Germinal center (tissue), 1 donor: Measurements from ENCODE around the gene TSPEAR.
"Not testable (repeated sequence)": the region's sequence is repeated elsewhere in the genome, so short reads cannot be mapped to it uniquely, and the experiment has no call there.

ENCODE experiments used
- DNase-seq: peaks from one replicate; pipeline ENCODE4 v3.0.0; 2012; ENCODE audit warnings: mixed read lengths, low spot score

The TSPEAR gene

DNA sequence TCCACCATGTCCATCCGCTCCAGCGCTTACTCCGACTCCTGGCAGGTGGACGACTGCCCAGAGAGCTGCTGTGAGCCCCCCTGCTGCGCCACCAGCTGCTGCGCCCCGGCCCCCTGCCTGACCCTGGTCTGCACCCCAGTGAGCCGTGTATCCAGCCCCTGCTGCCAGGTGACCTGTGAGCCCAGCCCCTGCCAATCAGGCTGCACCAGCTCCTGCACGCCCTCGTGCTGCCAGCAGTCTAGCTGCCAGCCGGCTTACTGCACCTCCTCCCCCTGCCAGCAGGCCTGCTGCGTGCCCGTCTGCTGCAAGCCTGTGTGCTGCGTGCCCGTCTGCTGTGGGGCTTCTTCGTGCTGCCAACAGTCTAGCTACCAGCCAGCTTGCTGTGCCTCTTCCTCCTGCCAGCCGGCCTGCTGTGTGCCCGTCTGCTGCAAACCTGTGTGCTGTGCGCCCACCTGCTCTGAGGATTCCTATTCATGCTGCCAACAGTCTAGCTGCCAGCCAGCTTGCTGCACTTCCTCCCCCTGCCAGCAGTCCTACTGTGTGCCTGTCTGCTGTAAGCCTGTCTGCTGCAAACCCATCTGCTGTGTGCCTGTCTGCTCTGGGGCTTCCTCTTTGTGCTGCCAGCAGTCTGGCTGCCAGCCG is 84.1 kb downstream of the TSPEAR start:
- not testable (repeated sequence) for DNase-seq

DNA sequence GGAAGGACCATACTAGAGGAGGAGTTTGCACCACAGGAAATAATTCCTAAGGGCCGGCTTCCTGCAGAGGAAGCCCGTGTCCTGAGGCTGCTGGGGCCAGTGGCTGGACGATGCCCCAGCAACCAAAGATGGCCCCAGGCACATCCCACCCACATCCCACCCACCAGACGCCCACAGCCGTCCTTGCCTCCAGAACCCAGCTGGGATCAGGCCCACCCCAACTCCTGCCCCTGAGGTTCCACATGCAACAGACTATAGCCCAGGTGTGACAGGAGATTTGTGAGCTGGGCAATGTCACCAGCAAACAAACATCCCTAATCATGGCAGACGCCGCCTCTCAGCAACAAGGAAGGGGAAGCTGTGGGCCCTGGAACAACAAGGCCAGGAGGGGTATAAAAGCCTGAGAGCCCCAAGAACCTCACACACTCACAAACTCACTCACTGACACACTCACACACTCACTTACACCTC is 84.7 kb downstream of the TSPEAR start, which contains the start of gene KRTAP10-9:
KRTAP10-9 (plus strand) TSS at position 421 of the 471 bp plus-strand sequence. CDS start 79 bp downstream, outside the sequence.
- DNase-seq: no peak

- no peak for DNase-seq
Measured at GRCh38 chr21:44626262-44626661, 85.1 kb downstream of the TSPEAR start.

DNA sequence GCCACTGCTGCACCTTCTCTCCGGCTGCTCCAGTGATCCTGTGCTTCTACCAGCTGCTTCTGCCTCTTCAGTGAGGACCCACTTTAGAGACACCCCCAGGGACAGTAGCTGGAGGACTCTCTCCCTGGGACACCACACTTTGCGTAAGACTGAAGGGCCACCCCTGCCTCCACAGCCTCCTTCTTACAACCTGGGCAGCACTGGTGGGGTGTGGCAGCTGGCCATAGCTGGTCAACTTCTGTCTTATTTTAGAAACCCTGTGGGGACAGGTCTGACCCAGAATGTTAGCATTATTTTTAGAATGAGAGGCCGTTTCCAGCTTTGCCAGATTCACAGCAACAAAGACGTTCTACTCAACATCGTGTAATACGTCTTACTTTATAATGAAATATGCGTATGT is 85.6 kb downstream of the TSPEAR start:
- no peak for DNase-seq

DNA sequence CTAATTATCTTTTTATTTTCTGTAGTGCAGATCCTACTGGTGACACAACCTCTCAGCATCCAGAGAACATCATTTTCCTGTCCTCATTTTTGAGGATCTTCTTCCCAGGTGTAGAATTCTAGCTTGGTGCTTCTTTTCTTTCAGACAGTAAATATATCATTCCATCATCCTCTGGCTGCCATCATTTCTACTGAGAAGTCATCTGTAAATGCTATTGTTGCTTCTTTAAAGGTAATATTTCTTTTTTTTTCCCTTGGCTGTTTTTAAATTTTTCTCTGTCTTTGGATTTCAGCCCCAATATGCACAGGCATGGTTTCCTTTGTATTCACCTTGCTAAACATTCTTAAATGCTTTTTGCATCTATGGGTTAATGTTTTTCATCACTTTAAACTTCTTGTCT is 87.8 kb downstream of the TSPEAR start:
- no peak for DNase-seq

- no peak for DNase-seq
Measured at GRCh38 chr21:44619886-44620285, 91.5 kb downstream of the TSPEAR start.

- DNase-seq: no peak
Measured at GRCh38 chr21:44618909-44619308, 92.5 kb downstream of the TSPEAR start.

DNA sequence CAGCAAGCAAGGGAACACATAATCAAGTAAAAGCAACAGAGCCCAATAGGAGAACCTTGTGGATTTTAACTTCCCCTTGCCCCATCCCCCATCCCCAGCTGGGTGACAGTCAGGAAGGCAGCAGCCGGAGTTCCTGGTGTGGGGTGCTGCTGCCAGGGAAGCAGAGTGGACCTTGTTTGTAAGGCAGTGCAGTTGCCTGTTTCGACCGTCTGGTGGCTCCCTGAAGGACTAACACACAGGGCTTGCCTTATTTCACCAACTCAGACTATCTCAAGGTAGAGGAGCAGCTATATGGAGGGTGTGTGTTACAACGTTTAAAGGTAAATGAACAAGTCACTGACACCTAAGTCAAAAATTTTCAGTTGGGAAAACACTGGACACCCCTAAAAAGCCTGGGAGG is 92.9 kb downstream of the TSPEAR start:
- no peak for DNase-seq

- DNase-seq: no peak
Measured at GRCh38 chr21:44617071-44617501, 94.3 kb downstream of the TSPEAR start.

- DNase-seq: no peak
Measured at GRCh38 chr21:44616591-44616926, 94.8 kb downstream of the TSPEAR start.

DNA sequence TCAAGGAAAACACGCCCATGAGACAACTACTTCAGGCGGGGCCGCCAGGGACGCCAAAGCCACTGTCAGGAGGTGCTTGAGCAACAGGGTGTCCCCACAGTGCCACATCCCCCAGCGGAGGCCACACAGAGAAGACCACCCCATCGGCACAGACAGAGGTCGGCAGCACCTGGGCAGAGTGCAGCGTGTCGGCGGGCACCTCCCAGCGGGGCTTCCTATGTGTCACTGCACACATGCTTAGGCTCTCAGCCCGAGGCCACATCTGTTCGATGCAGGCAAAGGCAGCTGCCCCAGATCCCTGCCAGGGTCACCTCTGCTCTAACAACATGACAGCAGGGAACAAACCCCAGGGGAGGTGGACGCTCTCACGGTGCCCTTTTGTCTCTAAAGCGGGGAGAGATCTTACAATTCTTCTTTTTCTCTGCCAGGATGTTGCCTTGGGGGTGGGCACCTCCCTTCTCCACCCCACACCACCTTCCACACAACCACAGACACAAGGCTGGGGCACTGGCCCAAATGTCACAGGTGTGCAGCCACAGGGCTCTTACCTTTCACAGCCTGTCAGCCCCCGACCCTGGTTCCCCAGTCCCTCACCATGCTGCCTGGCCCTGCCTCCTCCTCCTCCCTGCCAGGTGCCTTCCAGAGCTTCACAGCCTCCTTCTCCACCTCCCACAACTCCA is 95.3 kb downstream of the TSPEAR start:
- no peak for DNase-seq

DNA sequence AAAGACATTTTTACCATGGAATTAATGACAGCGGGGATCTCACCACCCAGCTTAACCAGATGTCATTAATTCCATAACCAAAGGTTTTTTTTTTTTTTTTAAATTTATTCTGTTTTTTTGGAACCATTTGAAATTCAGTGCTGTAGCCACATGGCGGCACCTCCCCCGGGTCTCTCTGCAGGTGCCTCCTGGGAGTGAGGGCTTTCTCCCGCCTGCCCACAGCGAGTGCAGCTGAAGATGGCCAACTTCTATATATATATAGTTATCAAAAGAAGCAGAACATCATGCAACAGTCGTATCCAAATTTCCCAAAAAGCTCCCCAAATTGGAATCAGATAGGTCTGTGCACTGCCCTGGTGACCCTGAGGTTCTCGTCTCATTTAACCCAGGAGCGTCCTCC is 95.9 kb downstream of the TSPEAR start:
- no peak for DNase-seq

- no peak for DNase-seq
Measured at GRCh38 chr21:44614961-44615391, 96.4 kb downstream of the TSPEAR start.

DNA sequence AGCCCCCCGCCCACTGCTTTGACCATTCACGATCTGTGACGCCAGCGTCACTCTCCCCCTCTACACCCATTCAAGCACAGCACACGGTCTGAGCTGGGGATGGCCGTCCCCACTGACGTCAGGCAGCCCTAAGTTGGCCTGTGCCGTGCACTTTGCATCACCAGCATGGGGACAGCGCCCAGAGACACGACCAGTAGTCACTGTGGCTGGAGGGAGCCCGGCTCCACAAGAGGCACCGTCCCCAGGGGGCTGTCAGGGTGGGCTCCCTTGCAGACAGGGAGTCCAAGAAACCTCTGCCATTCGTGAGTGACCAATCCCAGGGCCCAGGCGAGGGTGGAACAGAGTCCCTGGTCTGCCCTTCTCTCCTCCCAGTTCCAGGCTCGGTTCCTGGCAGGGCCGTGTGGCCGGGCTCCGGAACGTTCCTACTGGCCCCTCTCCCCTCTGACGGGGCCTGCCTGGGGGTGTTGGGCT is 97.2 kb downstream of the TSPEAR start:
- no peak for DNase-seq

DNA sequence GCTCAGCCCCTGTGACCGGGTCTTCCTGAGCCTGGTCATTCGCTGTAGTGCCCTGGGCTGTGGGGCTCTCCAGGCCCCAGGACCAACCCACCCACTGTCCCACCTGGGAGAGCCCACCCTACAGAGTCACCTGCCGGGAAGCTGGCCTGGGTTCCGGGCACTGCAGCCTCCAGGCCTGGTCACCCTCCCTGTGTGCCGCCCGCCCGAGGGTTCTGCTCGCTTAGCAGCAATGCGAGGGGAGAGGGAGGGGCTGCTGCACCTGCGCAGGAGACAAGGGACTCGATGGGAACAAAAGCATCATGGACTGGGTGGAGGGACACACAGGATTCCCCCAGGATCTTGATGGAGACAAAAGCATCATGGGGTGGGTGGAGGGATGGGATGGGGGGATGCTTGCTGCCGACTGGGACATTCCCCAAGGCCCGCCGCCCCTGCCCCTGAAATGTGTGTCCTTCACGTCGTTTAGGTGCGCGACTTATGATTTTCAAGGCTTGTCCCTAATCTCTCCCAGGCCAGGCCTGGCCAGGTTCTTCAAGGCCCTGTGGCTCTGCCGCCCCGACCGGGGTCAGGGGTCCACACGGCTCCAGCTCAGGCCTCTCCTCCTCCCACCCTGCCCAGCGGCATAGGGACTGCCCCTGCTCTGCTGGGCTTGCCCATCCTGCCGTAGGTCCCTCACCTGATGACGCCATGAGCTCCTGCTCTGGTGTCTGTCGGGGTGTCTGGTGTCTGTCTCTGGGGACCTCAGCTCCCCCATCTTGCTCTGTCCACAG is 97.8 kb downstream of the TSPEAR start:
- DNase-seq: no peak

GRCh38 chr21:44612669-44613229 is 98.6 kb downstream of the TSPEAR start:
- no peak for DNase-seq

- no peak for DNase-seq
Measured at GRCh38 chr21:44612029-44612486, 99.3 kb downstream of the TSPEAR start, which contains the start of gene KRTAP10-8. TSS of gene KRTAP10-8 (plus strand) at chr21:44612079. CDS start at chr21:44612101, 22 bp downstream.

- no peak for DNase-seq
Measured at GRCh38 chr21:44611551-44611950, 99.8 kb downstream of the TSPEAR start.

DNA sequence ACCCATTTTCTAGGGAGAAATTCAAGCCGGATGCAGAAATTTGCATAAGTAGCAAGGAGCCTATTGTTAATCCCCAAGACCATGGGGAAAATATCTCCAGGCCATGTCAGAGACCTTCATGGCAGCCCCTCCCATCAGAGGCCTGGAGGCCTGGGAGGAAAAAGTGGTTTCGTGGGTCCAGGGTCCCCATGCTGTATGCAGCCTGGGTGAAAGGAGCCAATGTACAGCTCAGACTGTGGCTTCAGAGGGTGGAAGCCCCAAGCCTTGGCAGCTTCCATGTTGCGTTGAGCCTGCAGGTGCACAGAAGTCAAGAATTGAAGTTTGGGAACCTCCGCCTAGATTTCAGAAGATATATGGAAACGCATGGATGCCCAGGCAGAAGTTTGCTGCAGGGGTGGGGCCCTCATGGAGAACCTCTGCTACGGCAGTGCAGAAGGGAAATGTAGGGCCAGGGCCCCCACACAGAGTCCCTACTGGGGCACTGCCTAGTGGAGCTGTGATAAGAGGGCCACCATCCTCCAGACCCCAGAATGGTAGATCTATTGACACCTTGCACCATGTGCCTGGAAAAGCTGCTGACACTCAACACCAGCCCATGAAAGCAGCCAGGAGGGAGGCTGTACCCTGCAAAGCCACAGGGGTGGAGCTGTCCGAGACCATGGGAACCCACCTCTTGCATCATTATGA is 101.1 kb downstream of the TSPEAR start:
- DNase-seq: not testable (repeated sequence)

- no peak for DNase-seq
Measured at GRCh38 chr21:44609193-44609592, 102.2 kb downstream of the TSPEAR start.

- DNase-seq: no peak
Measured at GRCh38 chr21:44606495-44606894, 104.9 kb downstream of the TSPEAR start.

GRCh38 chr21:44603911-44604310 is 107.5 kb downstream of the TSPEAR start:
- no peak for DNase-seq
